ENCODE results near the gene BID. TPM values are rescaled to one million over a fixed set of nuclear protein-coding genes. Genes with fewer than 3 reads are reported as not detected.
A peak's percentile ranks its signal among the peaks of the same experiment; 100 is the strongest.

BID gene
- total and polyA plus RNA-seq, 2 of the 8 experiments (the other 6 are each of a cell fraction or from before 2014, with no cell fraction given), result 39.3 to 114 TPM

DNA sequence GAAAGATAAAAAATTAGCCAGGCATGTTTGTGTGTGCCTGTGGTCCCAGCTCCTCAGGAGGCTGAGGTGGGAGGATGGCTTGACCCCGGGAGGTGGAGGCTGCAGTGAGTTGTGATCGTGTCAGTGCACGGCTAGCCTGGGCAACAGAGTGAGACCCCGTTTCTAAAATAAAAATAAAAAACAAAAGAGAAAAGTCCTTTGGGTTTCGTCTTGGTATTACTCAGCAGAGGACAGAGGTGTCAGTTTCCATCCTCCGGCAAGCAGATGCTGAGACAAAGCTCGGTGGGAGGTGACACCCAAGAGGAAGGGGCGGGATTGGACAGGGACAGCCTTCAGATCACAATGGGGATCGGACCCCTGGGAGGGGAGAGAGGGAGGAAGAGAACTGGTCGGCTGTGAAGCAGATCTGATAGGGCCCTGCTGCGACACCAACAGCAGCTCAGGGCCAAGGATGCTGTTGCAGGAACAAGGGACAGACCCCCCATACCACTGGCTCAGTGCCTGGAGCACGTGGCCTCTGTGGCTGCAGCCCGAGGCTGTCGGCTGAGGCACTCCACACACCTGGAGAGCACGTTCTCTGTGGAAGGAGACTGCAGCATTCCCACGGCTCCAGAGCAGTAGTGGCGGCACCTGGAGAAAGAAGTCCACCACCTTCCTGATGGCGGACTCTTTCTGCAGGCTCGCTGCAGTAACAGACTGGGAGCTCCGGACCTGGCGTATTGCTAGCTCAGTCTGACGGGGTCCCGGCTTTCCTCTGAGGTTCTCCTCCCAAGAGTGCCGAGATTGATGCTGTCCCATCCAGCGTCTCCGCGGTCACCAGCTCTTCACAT lies 5.2 kb upstream of the BID start:
- H3K27me3 ChIP-seq (replicated peaks in 1 of 4; ENCODE audit: control insufficient read depth in 3 of 4, extremely low read depth in 1 of 4, insufficient read depth in 3 of 4, low read length in 3 of 4), result no peaks in the 10 kb centered on the region
- no peak for TF ChIP-seq GABPA (IDR thresholded peaks at IDR 0.05; ENCODE audit: borderline replicate concordance, insufficient read depth, low read length)
- 89% methylated on average over 24 of the region's 27 CpGs; no CpG with 5 or more reads in 1 of the 2 experiments for WGBS, 2 experiments (ENCODE audit: extremely low coverage in 1 of 2, insufficient coverage in 1 of 2, insufficient read length in 1 of 2, insufficient replicate concordance in 2 of 2, low coverage in 1 of 2, low lambda C conversion rate in 2 of 2, missing lambda C conversion rate in 1 of 2)
- H2BK5ac ChIP-seq (ENCODE audit: low read depth, low read length), result no peak overlapping the region
- no peaks in the 10 kb centered on the region for H4K20me1 ChIP-seq (replicated peaks in 1 of 2; ENCODE audit: control insufficient read depth in 1 of 2, insufficient read depth in 2 of 2, low read length in 2 of 2)
- 0 out of 2 replicates have a peak overlapping the region, but pooled peaks have one; percentile 13 for H2AK5ac ChIP-seq (ENCODE audit: low read depth, low read length)
- H2BK120ac ChIP-seq (replicated peaks; ENCODE audit: low read depth, low read length), result no peak overlapping the region
- no peak overlapping the region for H4K8ac ChIP-seq (ENCODE audit: extremely low read depth, insufficient read depth, low read length)
- H3K27ac ChIP-seq (ENCODE audit: low read depth, low read length), result no peak overlapping the region
- no peak overlapping the region; the same call in 1 of the 2 replicates for H2BK20ac ChIP-seq (ENCODE audit: low read length)
- FAIRE-seq (no peak), DNase-seq (ENCODE audit: low read depth in 1 of 2, low spot score in 2 of 2) (no peak)
- no peaks in the 10 kb centered on the region for H3K36me3 ChIP-seq (ENCODE audit: control insufficient read depth in 2 of 4, insufficient read depth in 4 of 4, low read length in 3 of 4)
- H2BK12ac ChIP-seq (ENCODE audit: low read depth, low read length), result 0 out of 2 replicates have a peak overlapping the region, but pooled peaks have one; percentile 39
- no peaks in the 10 kb centered on the region for H3K79me2 ChIP-seq (ENCODE audit: control insufficient read depth in 1 of 2, insufficient read depth in 2 of 2, low read length in 2 of 2)
- H3K18ac ChIP-seq (ENCODE audit: extremely low read depth, low read length), result no peak overlapping the region
- no peak overlapping the region for H3K4me2 ChIP-seq (ENCODE audit: insufficient read depth in 1 of 2, low read depth in 2 of 2, low read length in 2 of 2)
- no peak overlapping the region for H3K9ac ChIP-seq (replicated peaks in 1 of 4; ENCODE audit: extremely low read depth in 1 of 4, low read depth in 3 of 4, low read length in 3 of 4)
- no peak overlapping the region for H3K14ac ChIP-seq (ENCODE audit: insufficient read length)
- no peak overlapping the region for H2AFZ ChIP-seq (ENCODE audit: low read length)
- peak overlapping the region; percentile 92; the same call in 1 of the 2 replicates for H2BK15ac ChIP-seq (ENCODE audit: low read length)
- H3K9me3 ChIP-seq (ENCODE audit: insufficient read depth in 2 of 2, low read depth in 1 of 2, low read length in 1 of 2), result no peaks in the 10 kb centered on the region
- H3K4me1 ChIP-seq (replicated peaks in 1 of 4; ENCODE audit: control insufficient read depth in 3 of 4, insufficient read depth in 4 of 4, low read length in 3 of 4), result peaks cover 0 to 13% (median 9%) of the 10 kb centered on the region in 4 experiments; a peak in 4 of 7 replicates
- POLR2A ChIA-PET (ENCODE audit: partially characterized antibody), result interaction anchor here (0.7 to 1.0 kb wide), 2 partner anchors 16 to 42 kb away, joined by 3 read pairs; no protein-coding TSS in a partner anchor
- H3K4me3 ChIP-seq (ENCODE audit: extremely low read depth in 1 of 4, insufficient read depth in 2 of 4, low read depth in 3 of 4, low read length in 4 of 4), result no peak overlapping the region
- CTCF ChIA-PET (ENCODE audit: partially characterized antibody), result interaction anchor here (0.6 to 6.5 kb wide), 13 partner anchors 9 to 297 kb away, joined by 3 to 52 read pairs (median 5); no protein-coding TSS in a partner anchor
- H4K91ac ChIP-seq (replicated peaks; ENCODE audit: insufficient read length, low read length), result peak overlapping the region; percentile 58
- no peak overlapping the region for H3K56ac ChIP-seq (replicated peaks; ENCODE audit: insufficient read length, low read depth, low read length)
- no peak overlapping the region for H4K5ac ChIP-seq (ENCODE audit: insufficient read length, low read depth, low read length)
- peaks cover 2% of the 10 kb centered on the region; the same call in 1 of the 2 replicates for H3K23me2 ChIP-seq (ENCODE audit: low read depth, low read length)
- H3K4ac ChIP-seq (replicated peaks; ENCODE audit: insufficient read length, low read depth, low read length), result no peak overlapping the region
- H3K23ac ChIP-seq (ENCODE audit: insufficient read length), result no peak overlapping the region
- no peaks in the 10 kb centered on the region for H3K79me1 ChIP-seq (ENCODE audit: low read depth, low read length)
